Ammon's horn (tissue), 1 donor: ENCODE results near the gene CUEDC2.

Source experiments
- DNase-seq: peaks from one replicate; pipeline ENCODE4 v3.0.0-alpha.2; 2016; ENCODE audit warnings: low spot score

Gene CUEDC2

DNA sequence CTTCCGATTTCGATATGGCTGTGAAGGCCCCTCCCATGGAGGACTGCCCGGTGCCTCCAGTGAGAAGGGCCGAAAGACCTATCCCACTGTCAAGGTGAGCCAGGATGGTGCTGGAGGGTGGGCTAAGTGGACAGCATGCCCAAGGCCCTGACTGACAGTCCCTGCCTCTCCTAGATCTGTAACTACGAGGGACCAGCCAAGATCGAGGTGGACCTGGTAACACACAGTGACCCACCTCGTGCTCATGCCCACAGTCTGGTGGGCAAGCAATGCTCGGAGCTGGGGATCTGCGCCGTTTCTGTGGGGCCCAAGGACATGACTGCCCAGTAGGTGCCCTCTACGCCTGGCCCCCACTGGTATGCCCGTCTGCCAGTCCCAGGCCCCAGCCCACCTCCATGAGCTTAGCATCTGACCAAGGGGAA is 35.6 kb downstream of the CUEDC2 start:
- DNase-seq, result no peak

DNA sequence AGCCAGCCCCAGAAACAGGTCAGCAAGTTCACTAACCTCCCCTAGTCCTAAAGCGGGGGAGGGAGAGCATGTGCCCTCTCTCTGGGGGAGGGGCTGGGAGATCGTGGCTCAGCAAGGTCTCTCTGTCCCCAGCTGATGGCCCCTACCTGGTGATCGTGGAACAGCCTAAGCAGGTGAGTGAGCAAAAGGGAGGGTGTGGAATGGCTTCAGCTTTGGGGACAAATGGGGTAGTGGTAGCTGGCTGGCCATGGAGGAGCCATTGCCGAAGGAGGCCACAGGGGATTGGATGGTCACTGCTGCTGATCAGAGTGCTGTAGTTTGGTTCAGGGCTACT is 36.1 kb downstream of the CUEDC2 start:
- DNase-seq, result no peak

DNA sequence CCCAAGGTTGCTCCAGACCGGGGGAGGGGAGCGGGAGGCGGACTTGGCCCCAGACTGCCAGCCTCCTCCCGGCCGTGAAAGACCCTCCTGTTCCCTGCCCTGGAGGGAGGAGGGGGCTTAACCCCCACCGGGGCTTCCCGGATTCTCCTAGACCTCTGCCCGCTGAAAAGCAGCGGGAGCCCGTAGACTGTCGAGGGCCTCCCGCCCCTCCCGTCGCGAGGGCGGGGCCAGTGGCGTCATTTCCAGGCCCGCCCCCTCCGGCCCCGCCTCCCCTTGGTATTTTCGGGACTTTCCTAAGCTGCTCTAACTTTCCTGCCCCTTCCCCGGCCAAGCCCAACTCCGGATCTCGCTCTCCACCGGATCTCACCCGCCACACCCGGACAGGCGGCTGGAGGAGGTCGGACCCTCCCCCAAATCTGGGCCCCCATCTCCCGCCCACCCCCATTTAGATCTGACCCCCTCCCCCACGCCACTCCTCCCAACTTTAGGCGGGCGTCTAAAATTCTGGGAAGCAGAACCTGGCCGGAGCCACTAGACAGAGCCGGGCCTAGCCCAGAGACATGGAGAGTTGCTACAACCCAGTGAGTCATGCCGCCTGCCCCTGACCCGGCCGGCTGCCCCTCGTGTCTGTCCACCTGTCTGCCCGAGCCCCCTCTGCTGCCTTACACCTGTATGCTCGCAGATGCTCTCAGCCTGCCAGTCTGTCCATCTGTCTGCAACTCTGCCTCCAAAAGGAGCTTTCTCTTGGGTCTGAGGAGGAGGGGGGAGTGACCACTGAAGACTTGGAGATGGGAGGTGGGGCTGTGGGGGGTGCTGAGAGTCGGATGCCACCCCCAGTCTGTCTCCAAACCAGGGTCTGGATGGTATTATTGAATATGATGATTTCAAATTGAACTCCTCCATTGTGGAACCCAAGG is 36.7 kb downstream of the CUEDC2 start, which contains the start of gene NFKB2:
NFKB2 (plus strand) TSS at position 306 of the 917 bp plus-strand sequence; CDS start at position 561, 255 bp downstream.
- DNase-seq, result peak; percentile 88

DNA sequence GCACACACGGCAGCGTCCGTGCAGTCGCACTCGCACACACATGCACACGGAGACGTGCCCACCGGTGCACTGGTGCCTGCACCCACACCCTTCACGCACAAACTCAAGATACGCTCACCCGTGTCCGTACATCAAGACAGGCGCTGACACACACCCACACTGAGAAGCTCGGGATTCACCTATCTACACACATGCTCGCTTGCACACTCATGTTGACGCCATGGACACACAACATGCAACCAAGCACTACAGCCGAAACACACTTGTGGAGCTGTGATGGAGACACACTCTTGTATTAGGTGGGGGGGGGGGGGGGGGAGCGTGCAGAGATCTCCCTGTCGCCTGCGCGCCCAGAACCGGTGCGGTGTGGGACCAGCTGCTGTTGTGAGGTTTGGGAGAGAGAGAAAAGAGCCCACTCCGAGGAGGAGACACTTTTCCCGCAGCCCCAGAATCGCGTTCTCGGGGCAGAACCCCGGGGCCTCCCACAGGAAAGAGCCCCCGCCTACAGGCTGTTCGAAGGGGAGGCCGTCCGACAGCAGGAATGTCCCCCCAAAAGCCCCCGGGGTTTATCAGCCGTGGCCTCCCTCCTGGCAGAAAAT is 37.5 kb downstream of the CUEDC2 start:
- DNase-seq, result no peak

DNA sequence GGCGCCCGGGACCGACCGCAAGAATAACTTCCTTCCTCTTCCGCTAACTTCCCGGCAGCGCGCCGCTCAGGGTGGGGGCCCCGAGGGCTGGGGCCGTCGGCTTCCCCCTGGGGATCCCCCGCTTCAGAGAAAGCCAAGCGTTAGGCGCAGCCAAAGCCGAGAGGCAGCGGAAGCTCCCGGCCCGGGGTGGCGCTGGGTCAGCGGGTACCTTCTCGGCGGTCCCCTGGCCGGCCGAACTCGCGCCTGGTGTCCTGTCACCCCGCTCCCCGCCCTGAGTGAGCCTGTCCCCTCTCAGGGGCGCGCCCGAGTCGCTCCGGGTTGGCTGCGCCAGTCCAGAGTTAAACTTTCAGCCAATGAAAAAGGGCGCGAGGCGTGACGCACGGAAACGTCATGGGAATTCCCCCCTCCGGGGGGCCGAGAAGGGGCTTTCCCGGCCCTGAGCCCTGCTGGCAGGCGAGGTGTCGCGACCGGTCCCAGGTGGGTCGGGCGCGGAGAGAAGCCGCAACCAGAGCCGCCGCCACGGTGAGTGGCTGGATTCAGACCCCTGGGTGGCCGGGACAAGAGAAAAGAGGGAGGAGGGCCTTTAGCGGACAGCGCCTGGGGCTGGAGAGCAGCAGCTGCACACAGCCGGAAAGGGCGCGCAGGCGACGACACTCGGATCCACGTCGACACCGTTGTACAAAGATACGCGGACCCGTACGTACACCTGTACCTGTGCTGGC is 38.1 kb downstream of the CUEDC2 start:
- DNase-seq, result peak; percentile 85

DNA sequence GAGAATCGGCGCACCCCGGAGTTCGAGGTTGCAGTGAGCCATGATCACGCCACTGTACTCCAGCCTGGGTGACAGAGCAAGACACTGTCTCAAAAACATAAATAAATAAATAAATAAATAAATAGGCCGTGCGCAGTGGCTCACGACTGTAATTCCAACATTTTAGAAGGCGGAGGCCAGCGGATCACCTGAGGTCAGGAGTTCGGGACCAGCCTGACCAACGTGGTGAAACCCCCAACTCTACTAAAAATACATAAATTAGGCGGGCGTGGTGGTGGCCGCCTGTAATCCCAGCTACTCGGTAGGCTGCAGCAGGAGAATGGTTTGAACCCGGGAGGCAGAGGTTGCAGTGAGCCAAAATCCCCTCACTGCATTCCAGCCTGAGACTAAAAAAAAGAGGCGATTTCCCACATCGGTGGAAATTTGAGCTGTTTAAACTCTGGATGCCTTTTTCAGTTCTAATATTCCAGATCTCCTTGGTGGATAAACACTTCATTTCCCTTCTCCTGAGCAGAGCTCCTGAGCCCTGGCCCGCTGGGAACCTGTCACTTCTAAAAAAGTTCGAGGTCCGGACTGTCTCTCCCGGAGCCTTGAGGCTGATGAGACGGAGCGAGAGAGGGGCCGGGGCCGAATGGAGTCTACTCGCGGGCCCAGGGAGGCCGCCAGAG is 38.8 kb downstream of the CUEDC2 start:
- DNase-seq, result no peak

DNA sequence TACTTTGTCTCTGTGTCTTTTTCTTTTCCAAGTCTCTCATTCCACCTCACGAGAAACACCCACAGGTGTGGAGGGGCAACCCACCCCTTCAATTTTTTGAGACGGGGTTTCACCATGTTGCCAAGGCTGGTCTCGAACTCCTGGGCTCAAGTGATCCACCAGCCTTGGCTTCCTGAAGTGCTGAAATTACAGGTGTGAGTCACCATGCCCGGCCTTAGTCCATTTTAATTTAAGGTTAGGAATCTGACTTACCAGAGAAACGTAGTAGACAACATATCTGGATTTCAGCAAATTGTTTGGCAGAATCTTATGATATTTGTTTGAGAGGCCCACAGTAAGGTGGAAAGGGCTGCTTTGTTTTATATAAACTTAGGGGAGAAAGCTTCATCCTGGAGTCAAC is 40.1 kb downstream of the CUEDC2 start:
- DNase-seq, result no peak

DNA sequence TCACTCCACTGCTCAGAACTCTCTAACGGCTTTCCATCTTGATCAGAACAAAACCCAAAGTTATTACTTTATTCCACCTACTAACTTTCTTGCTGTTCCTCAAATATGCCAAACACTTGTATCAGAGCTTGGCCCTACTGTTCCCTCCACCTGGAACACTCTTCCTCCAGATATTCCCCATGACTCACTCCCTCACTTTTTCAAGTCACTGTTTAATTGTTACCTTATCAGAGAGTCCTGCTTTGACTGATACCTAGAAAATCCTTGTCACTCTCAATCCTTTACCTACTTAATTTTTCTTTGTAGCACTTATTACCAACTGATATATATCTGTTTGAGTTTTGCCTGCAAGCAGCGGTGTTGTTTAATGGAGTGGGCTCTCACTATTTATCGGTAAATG is 42.5 kb downstream of the CUEDC2 start:
- no peak for DNase-seq

DNA sequence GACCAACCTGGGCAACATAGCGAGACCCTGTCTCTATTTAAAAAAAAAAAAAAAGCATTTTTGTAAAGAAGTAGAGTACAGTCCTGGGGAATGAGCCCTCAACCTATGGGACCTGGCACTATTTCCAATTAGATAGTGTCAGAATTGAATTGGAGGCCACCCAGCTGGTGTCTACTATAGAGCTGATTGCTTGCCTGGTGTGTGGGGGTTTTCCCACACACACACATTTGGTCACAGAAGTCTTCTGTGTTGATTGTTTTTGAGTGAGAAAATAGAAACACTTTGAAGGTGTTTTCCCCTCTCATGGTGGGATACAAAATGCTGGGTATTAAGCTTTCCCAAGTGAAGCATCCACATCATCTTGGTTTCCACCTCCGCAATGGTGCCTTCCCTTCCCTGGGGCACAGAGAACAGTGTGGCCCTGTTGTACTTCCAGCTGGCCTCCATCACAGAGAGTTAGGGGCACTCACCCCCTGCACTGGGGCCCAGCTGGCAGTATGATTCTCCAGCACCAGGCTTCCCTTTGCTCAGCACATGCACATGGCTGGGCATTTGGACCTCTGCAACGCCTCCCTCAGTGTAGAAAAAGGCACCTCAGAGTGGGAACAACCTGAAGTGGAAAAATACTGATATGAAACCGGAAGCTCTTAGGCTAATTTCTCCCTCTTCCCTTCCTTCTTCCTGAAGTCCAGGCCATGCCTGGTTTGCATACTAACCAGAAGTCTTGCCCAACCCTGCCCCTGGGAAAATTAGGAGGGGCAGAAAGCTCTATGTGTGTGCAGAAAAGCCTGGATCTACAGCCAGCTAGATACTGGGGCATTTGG is 47.6 kb downstream of the CUEDC2 start:
- no peak for DNase-seq

DNA sequence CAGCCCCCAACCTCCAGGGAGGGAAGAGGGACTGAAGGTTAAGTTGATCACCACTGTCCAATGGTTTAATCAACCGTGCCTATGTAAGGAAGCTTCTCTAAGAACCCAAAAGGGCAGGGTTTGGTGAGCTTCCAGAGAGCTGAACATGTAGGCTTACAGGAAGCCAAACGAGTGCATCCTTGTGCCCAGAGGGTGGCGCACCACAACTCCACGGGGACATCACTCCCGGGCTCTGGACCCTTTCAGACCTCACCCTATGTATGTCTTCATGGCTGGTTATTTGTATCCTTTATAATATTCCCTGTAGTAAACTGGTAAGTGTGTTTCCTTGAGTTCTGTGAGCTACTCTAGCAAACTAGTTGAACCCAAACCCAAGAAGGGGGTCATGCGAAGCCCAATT is 48.3 kb downstream of the CUEDC2 start:
- DNase-seq, result no peak

DNA sequence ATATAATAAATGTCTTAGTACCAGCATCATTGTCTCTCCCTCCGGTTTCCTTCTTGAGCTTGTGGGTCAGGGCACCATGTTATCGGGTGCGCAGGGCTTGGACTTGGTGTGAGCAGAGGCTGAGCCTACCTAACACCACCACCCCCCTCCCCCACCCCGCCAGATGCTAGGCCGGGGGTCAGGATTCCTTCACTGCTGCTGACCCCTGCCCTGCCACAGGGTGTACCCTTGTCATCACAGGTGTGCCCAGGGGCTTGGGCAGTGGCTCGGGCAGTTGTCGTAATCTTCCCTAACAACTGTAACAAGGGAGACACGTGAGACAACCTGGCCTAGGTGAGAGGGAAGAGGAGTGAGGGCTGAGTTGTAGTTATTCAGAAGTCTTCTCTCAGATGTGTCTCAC is 49.5 kb downstream of the CUEDC2 start:
- DNase-seq, result no peak

DNA sequence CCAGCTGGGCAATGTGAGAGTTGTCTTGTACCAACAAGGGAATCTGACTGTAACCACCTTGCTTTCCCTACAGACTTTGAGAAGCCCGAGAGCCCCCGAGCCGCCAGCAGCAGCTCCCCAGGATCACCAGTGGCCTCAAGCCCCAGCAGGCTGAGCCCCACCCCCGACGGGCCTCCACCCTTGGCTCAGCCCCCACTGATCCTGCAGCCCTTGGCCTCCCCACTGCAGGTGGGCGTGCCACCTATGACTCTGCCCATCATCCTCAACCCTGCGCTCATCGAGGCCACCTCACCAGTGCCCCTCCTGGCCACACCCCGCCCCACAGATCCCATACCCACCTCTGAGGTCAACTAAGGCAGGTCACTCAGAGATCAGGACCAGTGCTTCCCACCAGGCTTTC is 50.4 kb downstream of the CUEDC2 start:
- no peak for DNase-seq

DNA sequence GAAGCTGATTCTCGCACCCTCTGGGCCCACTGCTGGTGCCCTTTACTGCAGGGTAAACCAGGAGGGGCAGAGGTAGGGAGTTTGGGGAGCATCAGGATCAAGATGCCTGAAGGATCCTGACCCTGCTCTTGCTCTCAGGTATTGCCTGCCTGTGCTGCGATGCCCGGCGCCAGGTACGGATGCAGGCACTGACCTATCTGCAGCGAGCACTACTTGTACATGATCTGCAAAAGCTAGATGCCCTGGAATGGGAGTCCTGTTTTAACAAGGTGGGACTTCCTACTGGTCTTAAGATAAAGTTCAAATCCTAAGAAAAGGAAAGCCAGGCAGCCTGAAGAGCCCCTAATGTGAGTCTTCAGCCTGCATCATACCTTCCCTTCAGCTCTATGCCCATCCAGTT is 53.0 kb downstream of the CUEDC2 start:
- DNase-seq, result no peak

DNA sequence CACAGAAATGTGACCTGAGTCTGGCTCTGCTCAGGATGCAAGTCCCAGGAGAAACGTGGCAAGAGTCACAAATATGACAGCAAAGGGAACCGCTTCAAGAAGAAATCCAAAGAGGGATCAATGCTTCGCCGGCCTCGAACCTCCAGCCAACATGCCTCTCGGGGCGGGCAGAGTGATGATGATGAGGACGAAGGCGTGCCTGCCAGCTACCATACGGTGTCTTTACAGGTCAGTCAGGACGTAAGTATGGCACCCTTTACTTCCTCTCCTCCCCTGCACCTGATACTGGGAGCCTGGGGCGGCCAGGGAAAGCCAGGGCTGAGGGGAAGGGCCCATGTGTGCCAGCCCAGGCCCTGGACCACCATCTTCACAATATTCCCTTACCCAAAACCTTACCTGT is 55.5 kb downstream of the CUEDC2 start:
- no peak for DNase-seq

DNA sequence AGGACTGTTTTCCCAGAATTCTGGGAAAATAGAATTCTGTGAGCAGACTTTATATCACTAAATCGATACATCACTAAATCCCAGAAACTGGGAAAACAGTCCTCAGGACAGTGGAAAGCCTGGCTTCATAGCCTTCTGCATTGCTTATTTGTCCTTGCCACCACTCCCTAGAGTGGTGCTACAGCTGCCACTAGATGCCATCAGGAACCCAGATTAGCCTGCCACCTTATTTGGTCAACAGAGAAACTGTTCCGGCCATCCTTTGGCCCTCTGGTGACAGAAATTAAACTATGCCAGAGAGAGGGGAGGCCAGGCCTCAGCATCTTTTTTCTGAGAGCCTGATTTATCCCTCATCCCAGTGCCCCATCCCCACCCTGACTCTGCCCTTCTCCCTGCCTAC is 56.5 kb downstream of the CUEDC2 start:
- DNase-seq, result no peak

DNA sequence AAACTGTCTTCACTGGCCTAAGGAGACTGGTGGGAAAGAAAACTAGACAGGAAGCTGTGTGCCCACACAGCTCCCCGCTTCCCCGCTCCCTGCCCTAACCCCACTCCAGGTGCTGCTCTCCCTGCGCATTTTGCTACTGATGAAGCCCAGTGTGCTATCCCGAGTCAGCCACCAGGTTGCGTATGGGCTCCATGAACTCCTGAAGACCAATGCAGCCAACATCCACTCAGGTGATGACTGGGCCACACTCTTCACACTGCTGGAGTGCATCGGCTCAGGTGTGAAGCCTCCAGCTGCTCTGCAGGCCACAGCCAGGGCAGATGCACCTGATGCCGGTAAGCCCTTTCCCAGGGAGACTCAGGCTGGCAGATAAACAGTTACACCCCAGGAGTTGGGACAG is 57.1 kb downstream of the CUEDC2 start:
- no peak for DNase-seq
